K562 (cell line): ENCODE results near the gene ORC1. TPM values are rescaled to one million over a fixed set of nuclear protein-coding genes. Genes with fewer than 3 reads are reported as not detected.

Experiments
- ARHGAP35 ChIP-seq: fragments of 450-650 bp; IDR thresholded peaks from 2 replicates; pipeline ENCODE4 v1.6.1; 2018; ENCODE audit not compliant: partially characterized antibody
- CEBPG ChIP-seq, 3 experiments: fragments of 200-800 bp in 1 of 3; sonication (Bioruptor generic) in 1 of 3; sonication (generic) in 1 of 3; formaldehyde crosslinking in 1 of 3; IDR thresholded peaks in 2 of 3; conservative IDR thresholded peaks in 1 of 3; 2 replicates each; pipeline versions ENCODE4 v1.6.1 to v1.8.0; 2016 to 2022; ENCODE audit warnings: missing compliant biosample characterization in 2 of 3, missing genetic modification characterization in 2 of 3, mild to moderate bottlenecking in 1 of 3, missing genetic modification reagents in 1 of 3
- CHD4 ChIP-seq: fragments of 200-600 bp; sonication (generic); IDR thresholded peaks from 3 replicates; pipeline ENCODE4 v1.6.1; 2012; ENCODE audit warnings: low read depth, mild to moderate bottlenecking, mixed read lengths, low read length, inconsistent platforms; ENCODE audit not compliant: insufficient read depth, insufficient replicate concordance, poor library complexity, severe bottlenecking
- DMBX1 ChIP-seq: fragments of 250-450 bp; sonication (Bioruptor Pico); IDR thresholded peaks from 2 replicates; pipeline ENCODE4 v1.8.0; 2022; ENCODE audit warnings: inconsistent platforms, mild to moderate bottlenecking, moderate library complexity, borderline replicate concordance
- FOXJ3 ChIP-seq: sonication (generic); formaldehyde crosslinking; IDR thresholded peaks from 2 replicates; pipeline ENCODE4 v1.4.0; 2020; ENCODE audit warnings: mild to moderate bottlenecking, missing genetic modification reagents
- FUS ChIP-seq: fragments of 200-400 bp; formaldehyde crosslinking; optimal IDR thresholded peaks from 2 replicates; pipeline ENCODE3; 2017; ENCODE audit warnings: low read depth, low read length
- GABPB1 ChIP-seq: sonication (generic); formaldehyde crosslinking; IDR thresholded peaks from 2 replicates; pipeline ENCODE4 v1.8.0; 2022; ENCODE audit warnings: mild to moderate bottlenecking, missing genetic modification reagents
- HMG20A ChIP-seq: fragments of 450-650 bp; formaldehyde crosslinking; conservative IDR thresholded peaks from 2 replicates; pipeline ENCODE4 v1.4.0; 2020; ENCODE audit warnings: mild to moderate bottlenecking, mixed read lengths
- KDM4B ChIP-seq, 2 experiments: fragments of 450-650 bp in 1 of 2; sonication (generic) in 1 of 2; IDR thresholded peaks; 2 replicates each; pipeline ENCODE4 v1.6.1; 2016 to 2017; ENCODE audit warnings: borderline replicate concordance in 2 of 2, antibody characterized with exemption in 1 of 2, low read depth in 1 of 2, mild to moderate bottlenecking in 1 of 2
- KLF1 ChIP-seq: fragments of 450-650 bp; IDR thresholded peaks from 2 replicates; pipeline ENCODE4 v1.6.1; 2016; ENCODE audit warnings: missing genetic modification characterization, missing compliant biosample characterization
- MTA2 ChIP-seq: fragments of 450-650 bp; IDR thresholded peaks from 2 replicates; pipeline ENCODE4 v1.6.1; 2016; ENCODE audit warnings: low read depth
- MTA3 ChIP-seq: fragments of 450-650 bp; formaldehyde crosslinking; IDR thresholded peaks from 2 replicates; pipeline ENCODE4 v1.6.1; 2017; ENCODE audit warnings: mild to moderate bottlenecking, borderline replicate concordance
- SIN3A ChIP-seq, 2 experiments: fragments of 150-350 bp in 1 of 2; IDR thresholded peaks; 2 replicates each; pipeline ENCODE4 v1.6.1; 2011 to 2016; ENCODE audit warnings: borderline replicate concordance in 2 of 2, low read depth in 2 of 2, low read length in 2 of 2, mild to moderate bottlenecking in 2 of 2, moderate library complexity in 2 of 2; ENCODE audit not compliant: control insufficient read depth in 1 of 2
- SIN3B ChIP-seq: fragments of 450-650 bp; IDR thresholded peaks from 2 replicates; pipeline ENCODE4 v1.6.1; 2017; ENCODE audit warnings: low read depth, mild to moderate bottlenecking, moderate library complexity
- STAG1 ChIP-seq: sonication (generic); formaldehyde crosslinking; IDR thresholded peaks from 2 replicates; pipeline ENCODE4 v1.5.0; 2020; ENCODE audit warnings: missing genetic modification reagents, borderline replicate concordance
- STAT5B ChIP-seq: fragments of 250-450 bp; sonication (Bioruptor Pico); IDR thresholded peaks from 2 replicates; pipeline ENCODE4 v1.8.0; 2021; ENCODE audit warnings: mild to moderate bottlenecking, inconsistent platforms
- TFAM ChIP-seq: fragments of 250-450 bp; sonication (Bioruptor Pico); conservative IDR thresholded peaks from 2 replicates; pipeline ENCODE4 v1.5.0; 2021; ENCODE audit warnings: mild to moderate bottlenecking, moderate library complexity
- ZFPM2 ChIP-seq: fragments of 250-450 bp; sonication (Bioruptor Pico); IDR thresholded peaks from 2 replicates; pipeline ENCODE4 v1.5.1; 2022; ENCODE audit warnings: mild to moderate bottlenecking
- ZKSCAN8 ChIP-seq: fragments of 200-800 bp; sonication (Bioruptor generic); IDR thresholded peaks from 2 replicates; pipeline ENCODE4 v1.6.1; 2016; ENCODE audit warnings: missing genetic modification characterization, missing compliant biosample characterization
- ZNF263 ChIP-seq: sonication (generic); formaldehyde crosslinking; IDR thresholded peaks from 2 replicates; pipeline ENCODE4 v1.8.0; 2022; ENCODE audit warnings: mild to moderate bottlenecking, missing genetic modification reagents, borderline replicate concordance
- ZNF274 ChIP-seq: IDR thresholded peaks from 2 replicates; pipeline ENCODE4 v1.6.1; 2011; ENCODE audit warnings: low read depth, mild to moderate bottlenecking, low read length, moderate library complexity, borderline replicate concordance
- ZNF551 ChIP-seq: fragments of 250-450 bp; sonication (Bioruptor Pico); IDR thresholded peaks from 2 replicates; pipeline ENCODE4 v1.5.0; 2021; ENCODE audit warnings: mild to moderate bottlenecking, moderate library complexity
- polyA plus RNA-seq, 8 experiments: library from polyadenylated mRNA; depleted of rRNA in 4 of 8; stranded (reverse) in 5 of 8; unstranded in 3 of 8; fragments of >200 nt; fragmentation: Nextera tagmentation in 2 of 8; fragmentation: Illumina TruSeq in 1 of 8; extraction: Ambion mirVana in 2 of 8; extraction: Trizol in 1 of 8; gene quantifications; 2 replicates each; pipeline versions ENCODE4 v1.2.1 to v1.2.3, GENCODE V29; 2011 to 2014; ENCODE audit warnings: inconsistent platforms in 1 of 8, missing spikeins in 1 of 8
- total RNA-seq, 7 experiments: library from RNA; depleted of rRNA in 6 of 7; stranded (reverse); fragments of >200 nt in 6 of 7; fragmentation: Illumina TruSeq in 2 of 7; extraction: Trizol in 2 of 7; gene quantifications; 2 replicates each; pipeline versions ENCODE4 v1.2.1 to v1.2.3, GENCODE V29; 2011 to 2021; ENCODE audit warnings: low replicate concordance in 1 of 7
- TF ChIP-seq, protein P1 (sequence below): fragments of 150-350 bp; conservative IDR thresholded peaks from 2 replicates; pipeline ENCODE4 v1.6.1; 2014; ENCODE audit warnings: low read length
- TF ChIP-seq, protein P2 (sequence below): fragments of 450-650 bp; IDR thresholded peaks from 2 replicates; pipeline ENCODE4 v1.6.1; 2014; ENCODE audit warnings: low read depth, mild to moderate bottlenecking, moderate library complexity, borderline replicate concordance

ORC1 gene
- total and polyA plus RNA-seq, 9 of the 15 experiments (the other 6 are each of a cell fraction or from before 2014, with no cell fraction given) = 26.4 to 91.6 (median 69.7) TPM

DNA sequence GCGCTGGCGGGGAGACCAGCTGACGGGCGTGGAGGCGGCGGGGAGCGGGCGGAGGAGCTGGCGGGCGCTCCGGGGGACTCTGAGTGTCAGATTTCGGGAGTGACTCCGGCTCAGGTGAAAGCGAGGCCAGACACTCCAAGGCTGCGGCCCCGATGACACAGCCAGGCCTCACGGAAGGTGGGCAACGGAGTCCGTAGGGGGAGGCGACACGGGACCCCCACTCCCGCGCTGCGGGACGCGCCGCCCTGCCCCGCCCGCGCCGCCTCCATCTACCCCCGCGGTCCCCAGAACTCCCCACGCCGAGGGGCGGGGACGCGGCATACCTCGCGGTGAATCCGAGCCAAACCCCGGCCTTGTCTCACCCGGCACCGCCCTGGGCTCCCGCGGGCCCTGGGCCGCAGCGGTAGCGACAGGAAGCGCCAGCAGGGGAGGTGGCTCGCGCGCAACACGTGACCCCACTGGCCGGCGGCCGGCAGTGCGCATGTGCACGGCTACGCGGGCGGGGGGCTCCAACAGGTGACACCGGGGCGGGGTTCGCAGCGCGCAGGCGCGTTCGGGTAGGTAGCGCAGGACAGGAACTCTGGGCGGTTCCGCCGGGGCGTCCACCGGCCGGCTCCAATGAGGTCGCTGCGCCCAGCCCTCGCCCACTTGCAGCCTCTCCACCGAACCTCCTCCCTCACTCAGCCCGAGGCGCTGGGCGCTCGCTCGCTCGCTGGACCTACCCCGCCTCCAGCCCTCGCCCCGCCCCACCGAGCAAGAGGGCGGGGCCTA, 38.3 kb downstream of the ORC1 start, which contains the start of gene CC2D1B (continued):
- no peak for TF ChIP-seq CHD4
- TF ChIP-seq, protein P1, sequence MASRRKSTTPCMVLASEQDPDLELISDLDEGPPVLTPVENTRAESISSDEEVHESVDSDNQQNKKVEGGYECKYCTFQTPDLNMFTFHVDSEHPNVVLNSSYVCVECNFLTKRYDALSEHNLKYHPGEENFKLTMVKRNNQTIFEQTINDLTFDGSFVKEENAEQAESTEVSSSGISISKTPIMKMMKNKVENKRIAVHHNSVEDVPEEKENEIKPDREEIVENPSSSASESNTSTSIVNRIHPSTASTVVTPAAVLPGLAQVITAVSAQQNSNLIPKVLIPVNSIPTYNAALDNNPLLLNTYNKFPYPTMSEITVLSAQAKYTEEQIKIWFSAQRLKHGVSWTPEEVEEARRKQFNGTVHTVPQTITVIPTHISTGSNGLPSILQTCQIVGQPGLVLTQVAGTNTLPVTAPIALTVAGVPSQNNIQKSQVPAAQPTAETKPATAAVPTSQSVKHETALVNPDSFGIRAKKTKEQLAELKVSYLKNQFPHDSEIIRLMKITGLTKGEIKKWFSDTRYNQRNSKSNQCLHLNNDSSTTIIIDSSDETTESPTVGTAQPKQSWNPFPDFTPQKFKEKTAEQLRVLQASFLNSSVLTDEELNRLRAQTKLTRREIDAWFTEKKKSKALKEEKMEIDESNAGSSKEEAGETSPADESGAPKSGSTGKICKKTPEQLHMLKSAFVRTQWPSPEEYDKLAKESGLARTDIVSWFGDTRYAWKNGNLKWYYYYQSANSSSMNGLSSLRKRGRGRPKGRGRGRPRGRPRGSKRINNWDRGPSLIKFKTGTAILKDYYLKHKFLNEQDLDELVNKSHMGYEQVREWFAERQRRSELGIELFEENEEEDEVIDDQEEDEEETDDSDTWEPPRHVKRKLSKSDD = no peak
- TF ChIP-seq GABPB1 (CRISPR knock-in tag) = peak; percentile 77
- TF ChIP-seq MTA2 = no peak
- peak; percentile 82; the same call in 1 of the 2 replicates for TF ChIP-seq ZFPM2 (CRISPR knock-in tag)
- TF ChIP-seq KDM4B (IDR thresholded peaks at IDR 0.05; ENCODE audit: borderline replicate concordance in 2 of 2, low read depth in 1 of 2) = peak in 1 of 2 experiments; percentile 91; a peak in 1 of 4 replicates
- TF ChIP-seq HMG20A (CRISPR knock-in tag) = no peak
- TF ChIP-seq ZKSCAN8 (CRISPR knock-in tag) = no peak
- peak; percentile 59; the same call in 1 of the 2 replicates for TF ChIP-seq MTA3
- TF ChIP-seq ZNF263 (CRISPR knock-in tag) = no peak; the same call in 1 of the 2 replicates
- TF ChIP-seq SIN3B = 0 out of 2 replicates have a peak, but pooled peaks have one; percentile 15
- peak; percentile 95 for TF ChIP-seq KLF1
- no peak for TF ChIP-seq TFAM
- no peak for TF ChIP-seq DMBX1
- no peak for TF ChIP-seq ZNF274
- no peak for TF ChIP-seq ZNF551
- peak; percentile 56 to 83; a peak in 3 of 4 replicates for TF ChIP-seq SIN3A (IDR thresholded peaks at IDR 0.05; ENCODE audit: borderline replicate concordance in 2 of 2, control insufficient read depth in 1 of 2, low read depth in 2 of 2, low read length in 2 of 2)
- TF ChIP-seq STAT5B (CRISPR knock-in tag) = no peak
- no peak for TF ChIP-seq ARHGAP35
- TF ChIP-seq, protein P2, sequence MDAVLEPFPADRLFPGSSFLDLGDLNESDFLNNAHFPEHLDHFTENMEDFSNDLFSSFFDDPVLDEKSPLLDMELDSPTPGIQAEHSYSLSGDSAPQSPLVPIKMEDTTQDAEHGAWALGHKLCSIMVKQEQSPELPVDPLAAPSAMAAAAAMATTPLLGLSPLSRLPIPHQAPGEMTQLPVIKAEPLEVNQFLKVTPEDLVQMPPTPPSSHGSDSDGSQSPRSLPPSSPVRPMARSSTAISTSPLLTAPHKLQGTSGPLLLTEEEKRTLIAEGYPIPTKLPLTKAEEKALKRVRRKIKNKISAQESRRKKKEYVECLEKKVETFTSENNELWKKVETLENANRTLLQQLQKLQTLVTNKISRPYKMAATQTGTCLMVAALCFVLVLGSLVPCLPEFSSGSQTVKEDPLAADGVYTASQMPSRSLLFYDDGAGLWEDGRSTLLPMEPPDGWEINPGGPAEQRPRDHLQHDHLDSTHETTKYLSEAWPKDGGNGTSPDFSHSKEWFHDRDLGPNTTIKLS = peak; percentile 54; the same call in 1 of the 2 replicates
- 0 out of 2 replicates have a peak, but pooled peaks have one; percentile 5 for TF ChIP-seq STAG1 (CRISPR knock-in tag)
- TF ChIP-seq FUS = peak; percentile 87
- TF ChIP-seq CEBPG (CRISPR knock-in tag; IDR thresholded peaks at IDR 0.05) = no peak
- no peak for TF ChIP-seq CEBPG (tag; conservative IDR thresholded peaks at IDR 0.05 in 1 of 2, IDR thresholded peaks at IDR 0.05 in 1 of 2)
- no peak for TF ChIP-seq FOXJ3 (CRISPR knock-in tag)
